Measurements from ENCODE around the gene B4GALT2. TPM values are rescaled to one million over a fixed set of nuclear protein-coding genes. Genes with fewer than 3 reads are reported as not detected.

B4GALT2 gene
- total and polyA plus RNA-seq, 9 of the 15 experiments (the other 6 are each of a cell fraction or from before 2014, with no cell fraction given) = 1.3 to 86.8 (median 43.8) TPM

DNA sequence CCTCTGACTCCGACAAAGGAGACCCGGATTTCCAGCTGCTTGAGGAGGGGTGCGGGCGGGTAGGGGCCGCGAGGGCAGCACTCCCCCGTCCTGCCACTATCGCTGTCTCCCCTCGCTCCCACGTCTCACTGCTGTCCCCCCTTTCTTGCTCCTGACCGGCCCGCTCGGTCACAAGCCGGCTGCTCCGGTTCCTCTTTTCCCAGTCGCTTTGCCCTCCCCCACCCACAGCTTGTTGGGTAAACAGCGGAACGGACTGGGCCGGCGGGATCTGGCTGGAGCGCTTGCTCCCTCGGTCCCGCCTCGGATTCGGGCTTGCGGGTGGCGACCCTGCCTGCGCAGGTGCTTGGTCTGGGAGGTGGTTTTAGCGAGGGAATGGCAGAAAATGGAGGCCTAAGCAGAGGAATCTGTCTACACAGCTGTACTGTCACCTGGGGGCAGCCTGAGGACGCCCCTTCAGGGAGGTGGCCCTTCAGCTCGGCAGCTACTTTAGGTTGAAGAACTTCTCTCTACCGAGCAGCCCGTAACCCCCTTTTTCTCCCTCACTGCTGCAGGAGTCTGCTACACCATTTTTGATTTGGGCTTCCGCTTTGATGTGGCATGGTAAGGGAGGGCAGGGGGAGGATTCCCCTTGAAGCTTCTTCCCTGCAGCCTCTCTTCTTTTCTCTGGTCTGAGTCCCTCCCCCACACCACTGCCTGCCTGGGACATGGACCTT is 3.6 kb upstream of the B4GALT2 start (continued):
- TF ChIP-seq SRF (CRISPR knock-in tag; IDR thresholded peaks at IDR 0.05) = peak in 1 of 2 experiments; percentile 54; a peak in 2 of 4 replicates
- TF ChIP-seq, protein P1, sequence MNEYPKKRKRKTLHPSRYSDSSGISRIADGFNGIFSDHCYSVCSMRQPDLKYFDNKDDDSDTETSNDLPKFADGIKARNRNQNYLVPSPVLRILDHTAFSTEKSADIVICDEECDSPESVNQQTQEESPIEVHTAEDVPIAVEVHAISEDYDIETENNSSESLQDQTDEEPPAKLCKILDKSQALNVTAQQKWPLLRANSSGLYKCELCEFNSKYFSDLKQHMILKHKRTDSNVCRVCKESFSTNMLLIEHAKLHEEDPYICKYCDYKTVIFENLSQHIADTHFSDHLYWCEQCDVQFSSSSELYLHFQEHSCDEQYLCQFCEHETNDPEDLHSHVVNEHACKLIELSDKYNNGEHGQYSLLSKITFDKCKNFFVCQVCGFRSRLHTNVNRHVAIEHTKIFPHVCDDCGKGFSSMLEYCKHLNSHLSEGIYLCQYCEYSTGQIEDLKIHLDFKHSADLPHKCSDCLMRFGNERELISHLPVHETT (CRISPR knock-in tag; conservative IDR thresholded peaks at IDR 0.05 in 1 of 2, IDR thresholded peaks at IDR 0.05 in 1 of 2) = peak in 1 of 2 experiments; percentile 63; a peak in 2 of 4 replicates
- TF ChIP-seq MAZ (CRISPR knock-in tag; conservative IDR thresholded peaks at IDR 0.05 in 1 of 2, IDR thresholded peaks at IDR 0.05 in 1 of 2) = peak in 1 of 2 experiments; percentile 55; a peak in 2 of 4 replicates
- TF ChIP-seq BRCA1 (IDR thresholded peaks at IDR 0.05) = no peak
- peak; percentile 71; the same call in 1 of the 2 replicates for TF ChIP-seq BRCA1 (CRISPR knock-in tag; IDR thresholded peaks at IDR 0.05)
- TF ChIP-seq NFXL1 (CRISPR knock-in tag; IDR thresholded peaks at IDR 0.05) = no peak
- no peak for TF ChIP-seq TAL1 (IDR thresholded peaks at IDR 0.05)
- TF ChIP-seq FOXK2 (conservative IDR thresholded peaks at IDR 0.05 in 1 of 2, IDR thresholded peaks at IDR 0.05 in 1 of 2; ENCODE audit: low read depth in 2 of 2) = peak; percentile 69 to 88; a peak in 3 of 4 replicates
- TF ChIP-seq, protein P2, sequence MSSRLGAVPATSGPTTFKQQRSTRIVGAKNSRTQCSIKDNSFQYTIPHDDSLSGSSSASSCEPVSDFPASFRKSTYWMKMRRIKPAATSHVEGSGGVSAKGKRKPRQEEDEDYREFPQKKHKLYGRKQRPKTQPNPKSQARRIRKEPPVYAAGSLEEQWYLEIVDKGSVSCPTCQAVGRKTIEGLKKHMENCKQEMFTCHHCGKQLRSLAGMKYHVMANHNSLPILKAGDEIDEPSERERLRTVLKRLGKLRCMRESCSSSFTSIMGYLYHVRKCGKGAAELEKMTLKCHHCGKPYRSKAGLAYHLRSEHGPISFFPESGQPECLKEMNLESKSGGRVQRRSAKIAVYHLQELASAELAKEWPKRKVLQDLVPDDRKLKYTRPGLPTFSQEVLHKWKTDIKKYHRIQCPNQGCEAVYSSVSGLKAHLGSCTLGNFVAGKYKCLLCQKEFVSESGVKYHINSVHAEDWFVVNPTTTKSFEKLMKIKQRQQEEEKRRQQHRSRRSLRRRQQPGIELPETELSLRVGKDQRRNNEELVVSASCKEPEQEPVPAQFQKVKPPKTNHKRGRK (tag; IDR thresholded peaks at IDR 0.05) = no peak
- no peak for TF ChIP-seq DDX20 (tag; IDR thresholded peaks at IDR 0.05; ENCODE audit: low read depth)
- TF ChIP-seq CBFA2T3 (IDR thresholded peaks at IDR 0.05) = no peak
- peak; percentile 86 to 95 for TF ChIP-seq FOXA3 (CRISPR knock-in tag; conservative IDR thresholded peaks at IDR 0.05 in 1 of 2, IDR thresholded peaks at IDR 0.05 in 1 of 2)
- no peak for TF ChIP-seq PYGO2 (tag; IDR thresholded peaks at IDR 0.05)
- no peak for TF ChIP-seq ZNF444 (CRISPR knock-in tag; IDR thresholded peaks at IDR 0.05)
- TF ChIP-seq, protein P3, sequence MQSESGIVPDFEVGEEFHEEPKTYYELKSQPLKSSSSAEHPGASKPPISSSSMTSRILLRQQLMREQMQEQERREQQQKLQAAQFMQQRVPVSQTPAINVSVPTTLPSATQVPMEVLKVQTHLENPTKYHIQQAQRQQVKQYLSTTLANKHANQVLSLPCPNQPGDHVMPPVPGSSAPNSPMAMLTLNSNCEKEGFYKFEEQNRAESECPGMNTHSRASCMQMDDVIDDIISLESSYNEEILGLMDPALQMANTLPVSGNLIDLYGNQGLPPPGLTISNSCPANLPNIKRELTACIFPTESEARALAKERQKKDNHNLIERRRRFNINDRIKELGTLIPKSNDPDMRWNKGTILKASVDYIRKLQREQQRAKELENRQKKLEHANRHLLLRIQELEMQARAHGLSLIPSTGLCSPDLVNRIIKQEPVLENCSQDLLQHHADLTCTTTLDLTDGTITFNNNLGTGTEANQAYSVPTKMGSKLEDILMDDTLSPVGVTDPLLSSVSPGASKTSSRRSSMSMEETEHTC (IDR thresholded peaks at IDR 0.05) = peak; percentile 8; the same call in 1 of the 2 replicates
- TF ChIP-seq TAF1 (IDR thresholded peaks at IDR 0.05; ENCODE audit: control insufficient read depth, extremely low read depth, insufficient read depth, low read length, severe bottlenecking) = peak; percentile 12
- TF ChIP-seq NRF1 (conservative IDR thresholded peaks at IDR 0.05 in 1 of 2, IDR thresholded peaks at IDR 0.05 in 1 of 2) = peak; percentile 67 to 70; a peak in 3 of 4 replicates
- 0 out of 2 replicates have a peak, but pooled peaks have one; percentile 34 for TF ChIP-seq DPF2 (IDR thresholded peaks at IDR 0.05)
- TF ChIP-seq, protein P4, sequence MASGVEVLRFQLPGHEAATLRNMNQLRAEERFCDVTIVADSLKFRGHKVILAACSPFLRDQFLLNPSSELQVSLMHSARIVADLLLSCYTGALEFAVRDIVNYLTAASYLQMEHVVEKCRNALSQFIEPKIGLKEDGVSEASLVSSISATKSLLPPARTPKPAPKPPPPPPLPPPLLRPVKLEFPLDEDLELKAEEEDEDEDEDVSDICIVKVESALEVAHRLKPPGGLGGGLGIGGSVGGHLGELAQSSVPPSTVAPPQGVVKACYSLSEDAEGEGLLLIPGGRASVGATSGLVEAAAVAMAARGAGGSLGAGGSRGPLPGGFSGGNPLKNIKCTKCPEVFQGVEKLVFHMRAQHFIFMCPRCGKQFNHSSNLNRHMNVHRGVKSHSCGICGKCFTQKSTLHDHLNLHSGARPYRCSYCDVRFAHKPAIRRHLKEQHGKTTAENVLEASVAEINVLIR (CRISPR knock-in tag; IDR thresholded peaks at IDR 0.05) = no peak
- no peak for TF ChIP-seq POLR3A (IDR thresholded peaks at IDR 0.05; ENCODE audit: borderline replicate concordance, extremely low read depth, insufficient read depth, insufficient read length)
- peak; percentile 58; the same call in 1 of the 2 replicates for TF ChIP-seq NCOA1 (IDR thresholded peaks at IDR 0.05; ENCODE audit: low read depth)

All from K562 (cell line).